ENCODE measurements around the gene TRIO.

Gene TRIO

GRCh38 chr5:14330291-14330690 lies 187.1 kb downstream of the TRIO start:
- DNase-seq (ENCODE audit: low read depth), result no peak

- no peak for DNase-seq (ENCODE audit: low read depth)
Measured at GRCh38 chr5:14330729-14331385, 187.7 kb downstream of the TRIO start.

GRCh38 chr5:14331386-14331781 lies 188.2 kb downstream of the TRIO start:
- no peak for DNase-seq (ENCODE audit: low read depth)

GRCh38 chr5:14332038-14332631 lies 189.0 kb downstream of the TRIO start:
- DNase-seq (ENCODE audit: low read depth), result no peak

- no peak for DNase-seq (ENCODE audit: low read depth)
Measured at GRCh38 chr5:14332746-14333145, 189.6 kb downstream of the TRIO start.

GRCh38 chr5:14337593-14337992 lies 194.5 kb downstream of the TRIO start:
- DNase-seq (ENCODE audit: low read depth), result no peak

- DNase-seq (ENCODE audit: low read depth), result no peak
Measured at GRCh38 chr5:14339468-14339867, 196.3 kb downstream of the TRIO start.

GRCh38 chr5:14341571-14342230 lies 198.6 kb downstream of the TRIO start:
- DNase-seq (ENCODE audit: low read depth), result no peak

GRCh38 chr5:14342306-14342705 lies 199.2 kb downstream of the TRIO start:
- peak; percentile 62 for DNase-seq (ENCODE audit: low read depth)

GRCh38 chr5:14343376-14343775 lies 200.2 kb downstream of the TRIO start:
- DNase-seq (ENCODE audit: low read depth), result no peak

GRCh38 chr5:14347522-14347921 lies 204.4 kb downstream of the TRIO start:
- no peak for DNase-seq (ENCODE audit: low read depth)

GRCh38 chr5:14348142-14348541 lies 205.0 kb downstream of the TRIO start:
- no peak for DNase-seq (ENCODE audit: low read depth)

- DNase-seq (ENCODE audit: low read depth), result no peak
Measured at GRCh38 chr5:14349029-14349428, 205.9 kb downstream of the TRIO start.

- DNase-seq (ENCODE audit: low read depth), result no peak
Measured at GRCh38 chr5:14351086-14351661, 208.0 kb downstream of the TRIO start.

GRCh38 chr5:14351845-14352712 lies 208.9 kb downstream of the TRIO start:
- peak; percentile 76 for DNase-seq (ENCODE audit: low read depth)

GRCh38 chr5:14353726-14354474 lies 210.8 kb downstream of the TRIO start:
- no peak for DNase-seq (ENCODE audit: low read depth)

GRCh38 chr5:14355391-14355790 lies 212.2 kb downstream of the TRIO start:
- no peak for DNase-seq (ENCODE audit: low read depth)

GRCh38 chr5:14356305-14356704 lies 213.2 kb downstream of the TRIO start:
- no peak for DNase-seq (ENCODE audit: low read depth)

GRCh38 chr5:14357441-14357840 lies 214.3 kb downstream of the TRIO start:
- no peak for DNase-seq (ENCODE audit: low read depth)

- DNase-seq (ENCODE audit: low read depth), result no peak
Measured at GRCh38 chr5:14357851-14358250, 214.7 kb downstream of the TRIO start.

- DNase-seq (ENCODE audit: low read depth), result no peak
Measured at GRCh38 chr5:14358536-14358935, 215.4 kb downstream of the TRIO start.

Data from ELR (cell line).